Activated naive CD4-positive, alpha-beta T cell treated with anti-CD3 and anti-CD28 coated beads, Interleukin-2, amount 50 U/mL, for 72 hours (primary cell): ENCODE results near the gene ZGRF1. TPM values are rescaled to one million over a fixed set of nuclear protein-coding genes. Genes with fewer than 3 reads are reported as not detected.
A peak's percentile ranks its signal among the peaks of the same experiment; 100 is the strongest.
"Not testable (repeated sequence)": the region's sequence is repeated elsewhere in the genome, so short reads cannot be mapped to it uniquely, and the experiment has no call there.

ENCODE experiments used
- ATAC-seq, 2 donors: fragments of 150-1000 bp; cut with Tn5 transposase; 2 replicates each; pipeline ENCODE4 v1.10.0; 2021; ENCODE audit warnings: mild to moderate bottlenecking in 2 of 2, moderate library complexity in 2 of 2
- DNase-seq, 2 donors: peaks; one replicate each; pipeline ENCODE4 v3.0.0; 2021 to 2022; ENCODE audit warnings: low spot score in 2 of 2
- H3K27ac Mint-ChIP-seq, 2 donors: one replicate each; pipeline ENCODE4 v1.8.0; 2022; ENCODE audit warnings: mild to moderate bottlenecking in 2 of 2, mixed read lengths in 2 of 2
- H3K36me3 Mint-ChIP-seq, 2 donors: one replicate each; pipeline ENCODE4 v1.8.0; 2022; ENCODE audit warnings: mixed read lengths in 2 of 2
- H3K9me3 Mint-ChIP-seq, 2 donors: one replicate each; pipeline ENCODE4 v1.8.0; 2022; ENCODE audit warnings: mixed read lengths in 2 of 2
- total RNA-seq, 2 donors: library from RNA; stranded (reverse); gene quantifications; one replicate each; pipeline ENCODE4 v1.2.3, GENCODE V29; 2022

The ZGRF1 gene
- total RNA-seq, 2 donors from 2014 or later: 52.8 to 56.9 TPM

DNA sequence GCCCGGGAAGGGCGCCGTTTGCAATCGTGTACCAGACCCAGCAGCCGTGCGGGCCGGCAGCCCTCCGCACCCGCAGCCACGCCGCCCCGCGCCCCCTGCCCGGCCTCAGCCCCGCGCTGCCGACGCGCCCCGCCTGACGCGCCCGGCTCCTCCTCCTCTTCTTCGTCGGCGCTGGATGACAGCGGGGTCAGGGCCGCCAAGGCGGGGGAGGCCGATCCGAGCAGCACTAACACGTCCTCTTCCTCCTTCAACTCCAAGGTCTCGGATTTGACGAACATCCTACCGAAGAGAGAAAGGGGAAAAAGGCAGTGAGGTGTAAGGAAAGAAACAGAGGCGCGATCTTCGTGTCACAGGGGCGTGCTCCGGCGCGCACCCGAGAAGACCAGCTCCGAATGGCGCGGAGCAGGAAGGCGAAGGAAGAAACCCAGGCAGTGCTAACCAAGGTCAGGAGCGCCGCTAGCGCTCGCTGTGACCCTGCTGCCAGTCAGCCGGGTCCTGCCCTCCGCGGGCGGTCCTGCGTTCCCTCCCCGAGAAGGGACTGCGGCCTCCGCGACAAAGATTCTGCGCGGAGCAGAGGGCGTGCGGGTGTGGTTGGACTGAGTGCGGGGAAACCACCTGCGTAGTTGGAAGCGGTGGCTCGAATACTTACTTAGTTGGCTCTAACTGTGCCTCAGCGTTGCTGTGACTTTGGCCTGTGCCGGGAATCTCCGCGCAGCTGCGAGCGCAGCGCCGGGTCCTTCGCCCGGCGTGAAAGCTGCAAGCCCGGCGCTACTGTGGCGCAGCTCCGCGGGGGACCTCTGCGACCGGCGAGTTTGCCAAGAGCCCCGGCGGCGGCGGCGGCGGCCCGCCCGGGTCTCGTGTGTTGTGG is 121.3 kb downstream of the ZGRF1 start:
- DNase-seq (peak in 1 of 2 donors; percentile 55), ATAC-seq (peak; percentile 76 to 77)
- Mint-ChIP-seq H3K36me3 (peaks cover 16 to 36% of the 10 kb centered on the region in 2 donors), H3K27ac (peak overlapping the region in 1 of 2 donors; percentile 29), H3K9me3 (peaks cover 6 to 7% of the 10 kb centered on the region in 2 donors)

DNA sequence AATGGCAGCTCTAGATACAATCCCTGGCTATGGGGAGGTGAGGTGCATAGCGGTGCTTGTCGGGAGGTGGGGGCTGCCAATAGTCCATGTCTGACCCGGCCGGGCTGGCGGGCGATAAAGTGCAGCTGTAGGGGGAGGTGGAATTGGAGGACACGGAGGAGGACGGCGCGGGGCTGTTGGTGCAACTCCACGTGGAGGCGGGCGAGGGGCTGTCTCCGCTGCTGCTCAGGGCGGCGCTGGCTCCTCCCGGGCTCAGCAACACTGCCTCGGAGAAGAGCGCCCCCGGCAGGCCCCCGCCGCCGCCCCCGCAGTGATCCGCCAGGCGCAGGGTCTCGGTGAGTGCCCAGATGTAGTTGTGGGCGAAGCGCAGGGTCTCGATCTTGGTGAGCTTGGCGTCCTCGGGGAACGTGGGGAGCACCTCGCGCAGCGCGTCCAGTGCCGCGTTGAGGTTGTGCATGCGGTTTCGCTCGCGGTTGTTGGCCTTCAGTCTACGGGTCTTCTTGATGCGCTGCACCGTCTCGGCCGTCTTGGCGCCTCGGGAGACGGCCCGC is 122.0 kb downstream of the ZGRF1 start:
- ATAC-seq: peak; percentile 17 to 23
- H3K36me3 Mint-ChIP-seq: peaks cover 16 to 30% of the 10 kb centered on the region in 2 donors
- peak overlapping the region in 1 of 2 donors; percentile 6 for H3K27ac Mint-ChIP-seq
- no peak for DNase-seq
- peaks cover 6 to 7% of the 10 kb centered on the region in 2 donors for H3K9me3 Mint-ChIP-seq

GRCh38 chr4:112513971-112514646 is 122.6 kb downstream of the ZGRF1 start:
- H3K36me3 Mint-ChIP-seq: peaks cover 16 to 27% of the 10 kb centered on the region in 2 donors
- H3K27ac Mint-ChIP-seq: peak overlapping the region in 1 of 2 donors; percentile 6
- ATAC-seq (peak in 1 of 2 donors; percentile 1), DNase-seq (no peak)
- H3K9me3 Mint-ChIP-seq: peaks cover 6 to 7% of the 10 kb centered on the region in 2 donors

DNA sequence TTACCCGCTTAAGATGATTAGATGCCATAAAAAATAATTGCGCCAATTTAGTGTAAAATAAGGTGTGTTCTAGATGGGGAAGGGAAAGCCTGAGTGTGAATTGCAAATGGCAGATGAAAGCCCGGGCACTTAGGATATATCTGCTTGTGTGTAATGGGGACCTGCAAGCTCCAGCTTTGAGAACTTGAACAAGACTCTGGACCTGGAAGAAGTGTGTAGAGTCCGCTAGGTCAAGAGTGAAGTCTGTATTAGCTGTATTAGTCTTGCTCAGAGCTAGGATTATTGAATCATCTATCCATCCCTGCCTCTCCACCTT is 124.9 kb downstream of the ZGRF1 start:
- no peak for ATAC-seq
- no peak overlapping the region for H3K27ac Mint-ChIP-seq
- H3K36me3 Mint-ChIP-seq: peaks cover 16 to 20% of the 10 kb centered on the region in 2 donors
- DNase-seq: no peak
- H3K9me3 Mint-ChIP-seq: peaks cover 6 to 7% of the 10 kb centered on the region in 2 donors

DNA sequence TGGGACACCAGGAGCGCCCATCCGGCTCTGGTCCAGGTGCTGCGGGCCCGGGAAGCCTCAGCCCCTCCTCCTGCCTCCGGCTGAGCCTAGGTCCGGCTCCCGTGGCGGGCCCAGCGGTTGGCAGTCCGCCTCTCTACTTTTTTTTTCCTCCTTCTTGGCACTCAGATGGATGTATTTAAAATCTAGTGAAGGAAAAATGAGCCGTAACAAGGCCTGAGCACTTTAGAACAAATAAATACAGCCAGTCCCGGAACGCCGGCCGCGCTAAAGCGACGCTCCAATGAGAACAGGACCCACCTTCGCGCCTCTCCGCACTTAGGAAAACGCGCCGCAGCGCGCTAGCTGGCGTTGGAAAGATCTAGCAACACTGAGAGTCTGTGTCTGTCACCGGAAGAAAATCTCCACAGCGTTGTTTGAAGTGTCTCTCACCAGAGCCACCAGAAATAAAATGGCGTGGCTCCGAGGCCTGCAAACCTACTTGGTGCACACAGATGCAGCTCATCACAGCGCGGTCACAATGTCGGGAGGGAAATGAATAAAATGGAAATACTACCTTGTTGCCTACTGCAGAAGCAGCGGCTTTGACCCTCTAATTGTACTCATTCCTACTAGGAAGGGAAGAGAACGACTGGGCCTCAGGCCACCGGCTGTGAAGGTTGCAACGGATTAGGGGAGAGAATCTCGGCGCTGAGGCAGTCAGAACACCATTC is 125.5 kb downstream of the ZGRF1 start:
- DNase-seq (no peak), ATAC-seq (no peak)
- no peak overlapping the region for H3K27ac Mint-ChIP-seq
- H3K9me3 Mint-ChIP-seq: peaks cover 6 to 7% of the 10 kb centered on the region in 2 donors
- peaks cover 16 to 19% of the 10 kb centered on the region in 2 donors for H3K36me3 Mint-ChIP-seq

DNA sequence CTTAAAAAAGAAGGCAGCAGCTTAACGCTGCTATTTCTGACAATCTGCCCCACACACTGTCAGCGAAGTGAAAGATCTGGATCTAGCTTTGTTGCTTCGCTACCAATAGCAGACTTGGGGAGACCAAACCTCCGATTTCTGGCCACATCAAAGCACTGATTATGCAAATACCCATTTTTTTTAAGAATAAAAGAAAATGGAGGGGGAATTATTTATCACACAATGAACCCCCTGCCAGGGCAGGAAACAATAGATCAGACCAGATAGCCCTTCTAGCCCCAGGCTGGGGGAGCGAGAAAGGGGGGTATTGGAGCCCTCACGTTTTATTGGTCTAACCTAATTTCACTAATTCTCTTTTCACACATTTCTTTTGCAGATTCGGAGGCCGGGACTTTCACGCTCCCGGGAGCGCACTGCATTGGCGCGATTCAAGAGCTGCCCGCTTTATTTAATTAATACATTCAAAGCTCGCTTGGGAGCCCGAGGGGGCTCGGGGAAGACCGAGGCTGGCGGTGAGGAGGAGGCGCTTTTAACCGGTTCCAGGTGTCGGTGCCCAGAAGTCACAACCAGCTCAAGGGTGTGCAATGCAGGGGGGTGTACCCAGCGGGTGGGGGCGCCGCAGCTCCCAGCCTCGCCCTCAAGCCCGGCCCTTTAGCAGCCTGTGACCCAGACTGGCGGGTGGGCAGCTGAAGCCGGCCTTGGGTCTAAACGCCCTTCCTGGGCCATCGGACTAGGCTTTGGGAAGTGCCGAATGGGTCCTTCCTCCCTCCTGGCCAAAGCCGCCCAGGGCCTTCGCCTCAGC is 126.2 kb downstream of the ZGRF1 start:
- ATAC-seq (no peak), DNase-seq (no peak)
- H3K27ac Mint-ChIP-seq: no peak overlapping the region
- H3K9me3 Mint-ChIP-seq: peaks cover 6 to 7% of the 10 kb centered on the region in 2 donors
- H3K36me3 Mint-ChIP-seq: peaks cover 16 to 19% of the 10 kb centered on the region in 2 donors

GRCh38 chr4:112509243-112510141 is 127.2 kb downstream of the ZGRF1 start:
- H3K9me3 Mint-ChIP-seq: peaks cover 6 to 7% of the 10 kb centered on the region in 2 donors
- H3K27ac Mint-ChIP-seq: peak overlapping the region in 1 of 2 donors; percentile 54
- DNase-seq: no peak
- peaks cover 12 to 14% of the 10 kb centered on the region in 2 donors for H3K36me3 Mint-ChIP-seq
- no peak for ATAC-seq

GRCh38 chr4:112508356-112508755 is 128.4 kb downstream of the ZGRF1 start:
- Mint-ChIP-seq H3K27ac (no peak overlapping the region), H3K36me3 (peaks cover 12 to 14% of the 10 kb centered on the region in 2 donors), H3K9me3 (peaks cover 6 to 7% of the 10 kb centered on the region in 2 donors)
- ATAC-seq (no peak), DNase-seq (no peak)

GRCh38 chr4:112504807-112505206 is 131.9 kb downstream of the ZGRF1 start:
- H3K9me3 Mint-ChIP-seq: no peaks in the 10 kb centered on the region
- no peak overlapping the region for H3K27ac Mint-ChIP-seq
- DNase-seq (no peak), ATAC-seq (no peak)
- no peaks in the 10 kb centered on the region for H3K36me3 Mint-ChIP-seq

GRCh38 chr4:112502871-112503270 is 133.8 kb downstream of the ZGRF1 start:
- H3K9me3 Mint-ChIP-seq: no peaks in the 10 kb centered on the region
- no peak for DNase-seq
- no peaks in the 10 kb centered on the region for H3K36me3 Mint-ChIP-seq
- no peak for ATAC-seq
- H3K27ac Mint-ChIP-seq: no peak overlapping the region

GRCh38 chr4:112492321-112492720 is 144.4 kb downstream of the ZGRF1 start:
- peaks cover 8 to 17% of the 10 kb centered on the region in 2 donors for H3K36me3 Mint-ChIP-seq
- H3K9me3 Mint-ChIP-seq: peaks cover 7 to 14% of the 10 kb centered on the region in 2 donors
- no peak overlapping the region for H3K27ac Mint-ChIP-seq
- ATAC-seq (no peak), DNase-seq (no peak)

DNA sequence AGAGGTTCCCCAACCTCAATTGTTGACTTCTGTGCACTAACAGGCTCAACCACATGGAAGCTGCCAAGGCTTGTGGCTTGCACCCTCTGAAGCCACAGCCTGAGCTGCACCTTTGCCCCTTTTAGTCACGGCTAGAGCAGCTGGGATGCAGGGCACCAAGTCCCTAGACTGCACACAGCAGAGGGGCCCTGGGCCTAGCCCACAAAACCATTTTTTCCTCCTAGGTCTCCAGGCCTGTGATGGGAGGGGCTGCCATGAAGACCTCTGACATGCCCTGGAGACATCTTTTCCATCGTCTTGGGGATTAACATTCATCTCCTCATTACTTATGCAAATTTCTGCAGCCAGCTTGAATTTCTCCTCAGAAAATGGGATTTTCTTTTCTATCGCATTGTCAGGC is 145.9 kb downstream of the ZGRF1 start:
- peaks cover 7 to 14% of the 10 kb centered on the region in 2 donors for H3K9me3 Mint-ChIP-seq
- DNase-seq: not testable (repeated sequence)

More for the DNA sequence above, 145.9 kb downstream of the ZGRF1 start:
- H3K27ac Mint-ChIP-seq, ATAC-seq: not testable (repeated sequence)
- H3K36me3 Mint-ChIP-seq: peaks cover 8 to 17% of the 10 kb centered on the region in 2 donors
